IPS DF 4.7 (cell line): ENCODE results near the gene TSPAN32.
"Not testable (repeated sequence)": the region's sequence is repeated elsewhere in the genome, so short reads cannot be mapped to it uniquely, and the experiment has no call there.

Experiments
- DNase-seq: peaks from one replicate; pipeline ENCODE4 v3.0.0-alpha.2; 2013; ENCODE audit warnings: low spot score; ENCODE audit errors: extremely low read depth

The TSPAN32 gene

DNA sequence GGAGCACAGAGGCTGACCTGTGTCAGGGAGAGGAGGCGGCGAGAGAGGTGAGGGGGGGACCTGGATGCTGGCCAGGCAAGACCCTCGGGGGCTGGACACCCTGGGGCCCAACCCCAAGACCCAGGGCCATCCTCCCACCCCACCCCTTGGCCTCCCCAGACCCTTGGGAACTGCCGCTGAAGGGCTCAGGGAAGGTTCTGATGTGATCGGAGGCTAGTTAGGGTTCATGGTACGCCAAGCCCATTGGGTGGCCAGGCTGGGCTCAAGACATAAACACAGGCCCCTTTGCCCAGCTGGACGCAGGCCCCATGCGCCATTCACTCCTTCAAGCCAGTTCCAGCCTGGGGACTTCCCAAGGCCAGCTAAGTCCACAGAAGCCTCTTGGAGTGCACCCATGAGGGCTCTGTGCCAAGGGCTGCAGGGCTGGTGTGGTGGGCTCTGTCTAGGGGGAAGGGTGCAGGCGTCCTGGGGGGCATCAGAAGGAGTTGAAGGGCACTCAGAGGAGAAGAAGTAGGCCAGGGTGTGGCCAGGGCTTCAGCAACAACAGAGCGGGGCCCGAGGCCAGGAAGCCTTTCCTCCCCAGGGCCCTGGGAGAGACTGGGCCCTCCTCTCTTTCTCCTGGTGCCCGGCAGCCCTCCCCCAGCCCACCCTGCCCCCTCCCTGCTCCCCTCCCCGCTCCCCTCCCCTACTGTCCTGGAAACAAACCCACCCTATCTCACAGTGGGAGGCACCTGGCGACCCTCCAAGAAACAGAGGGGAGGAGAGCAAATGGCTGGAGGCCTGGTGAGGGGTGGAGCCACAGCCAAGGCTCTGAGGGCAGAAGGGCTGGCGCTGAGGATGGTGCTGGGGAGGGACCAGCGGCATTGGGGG, 12.9 kb downstream of the TSPAN32 start:
- no peak for DNase-seq

GRCh38 chr11:2315395-2316168, 13.8 kb downstream of the TSPAN32 start:
- no peak for DNase-seq

DNA sequence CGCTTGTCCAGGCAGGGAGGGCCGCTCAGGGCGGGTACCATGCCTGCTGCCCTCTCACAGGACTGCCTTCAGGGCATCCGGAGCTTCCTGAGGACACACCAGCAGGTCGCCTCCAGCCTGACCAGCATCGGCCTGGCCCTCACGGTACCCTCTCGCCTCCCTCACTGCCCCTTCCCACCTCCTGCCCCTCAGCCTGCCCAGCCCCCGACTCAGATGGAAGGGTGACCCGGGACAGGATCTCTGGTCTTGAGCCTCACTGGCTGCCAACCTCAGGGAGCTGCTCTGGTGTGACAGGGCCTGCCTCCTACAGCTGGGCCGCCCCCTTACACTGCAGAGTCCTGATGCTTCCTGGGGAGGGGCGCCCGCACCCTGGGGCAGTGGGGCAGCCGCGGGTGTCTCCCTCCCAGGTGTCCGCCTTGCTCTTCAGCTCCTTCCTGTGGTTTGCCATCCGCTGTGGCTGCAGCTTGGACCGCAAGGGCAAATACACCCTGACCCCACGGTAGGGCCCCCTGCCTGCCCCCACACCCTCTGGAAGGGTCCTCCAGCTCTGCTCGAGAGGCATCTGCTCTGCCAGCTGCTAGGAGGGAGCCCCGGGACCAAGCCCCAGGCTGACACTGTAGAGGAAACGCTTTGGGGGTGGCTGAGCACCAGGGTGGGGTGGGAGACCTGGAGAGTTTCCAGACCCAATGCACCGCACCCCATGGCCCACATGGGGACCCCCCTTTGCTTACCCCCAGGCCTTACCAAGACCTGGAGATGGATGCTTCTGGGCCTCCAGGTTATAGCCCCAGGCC, 14.6 kb downstream of the TSPAN32 start:
- DNase-seq: no peak

GRCh38 chr11:2316963-2317244, 15.1 kb downstream of the TSPAN32 start:
- DNase-seq: no peak

DNA sequence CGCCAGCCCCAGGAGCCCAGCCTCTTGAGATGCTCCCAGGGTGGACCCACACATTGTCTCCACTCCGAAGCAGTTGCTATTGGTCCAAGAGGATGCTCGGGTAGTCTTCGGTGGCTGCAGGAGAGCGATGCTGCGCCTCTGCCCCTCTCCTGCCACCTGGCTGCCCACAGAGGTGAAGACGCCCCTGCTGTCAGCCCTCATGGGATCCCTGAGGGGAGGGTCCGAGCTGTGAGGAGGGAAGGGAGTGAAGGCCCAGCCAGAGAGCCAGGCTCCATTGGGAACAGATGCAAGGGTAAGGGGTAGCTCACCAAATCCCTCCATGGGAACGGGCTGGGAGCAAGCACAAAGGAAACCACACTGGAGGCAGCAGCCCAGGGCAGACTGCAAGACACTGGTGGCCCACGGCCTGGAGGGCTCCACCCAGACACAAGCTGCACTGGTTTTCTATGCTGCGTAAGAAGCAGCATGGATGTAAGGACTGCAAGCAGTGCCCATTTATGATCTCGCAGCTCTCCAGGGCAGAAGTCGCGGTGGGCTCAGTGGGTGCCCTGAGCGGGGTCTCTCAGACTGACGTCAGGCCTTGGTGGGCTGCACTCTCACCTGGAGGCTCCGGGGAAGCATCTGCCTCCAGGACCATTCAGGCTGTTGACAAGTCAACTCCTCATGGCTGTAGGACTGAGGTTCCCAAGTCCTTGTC, 15.7 kb downstream of the TSPAN32 start:
- DNase-seq: no peak

GRCh38 chr11:2318123-2318522, 16.3 kb downstream of the TSPAN32 start:
- no peak for DNase-seq

DNA sequence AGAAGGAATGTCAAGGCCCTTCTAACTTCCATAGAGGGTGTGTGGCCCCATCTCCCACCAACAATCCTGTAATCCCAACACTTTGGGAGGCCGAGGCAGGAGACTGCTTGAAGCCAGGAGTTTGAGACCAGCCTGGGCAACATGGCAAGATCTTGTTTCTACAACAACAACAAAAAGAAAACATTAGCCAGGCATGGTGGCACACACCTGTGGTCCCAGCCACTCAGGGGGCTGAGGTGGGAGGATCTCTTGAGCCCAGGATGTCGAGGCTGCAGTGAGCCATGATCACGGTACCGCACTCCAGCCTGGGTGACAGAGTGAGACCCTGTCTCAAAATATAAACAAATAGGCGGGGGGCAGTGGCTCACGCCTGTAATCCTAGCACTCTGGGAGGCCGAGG, 16.9 kb downstream of the TSPAN32 start:
- no peak for DNase-seq

- no peak for DNase-seq
Measured at GRCh38 chr11:2319791-2320472, 18.1 kb downstream of the TSPAN32 start.

DNA sequence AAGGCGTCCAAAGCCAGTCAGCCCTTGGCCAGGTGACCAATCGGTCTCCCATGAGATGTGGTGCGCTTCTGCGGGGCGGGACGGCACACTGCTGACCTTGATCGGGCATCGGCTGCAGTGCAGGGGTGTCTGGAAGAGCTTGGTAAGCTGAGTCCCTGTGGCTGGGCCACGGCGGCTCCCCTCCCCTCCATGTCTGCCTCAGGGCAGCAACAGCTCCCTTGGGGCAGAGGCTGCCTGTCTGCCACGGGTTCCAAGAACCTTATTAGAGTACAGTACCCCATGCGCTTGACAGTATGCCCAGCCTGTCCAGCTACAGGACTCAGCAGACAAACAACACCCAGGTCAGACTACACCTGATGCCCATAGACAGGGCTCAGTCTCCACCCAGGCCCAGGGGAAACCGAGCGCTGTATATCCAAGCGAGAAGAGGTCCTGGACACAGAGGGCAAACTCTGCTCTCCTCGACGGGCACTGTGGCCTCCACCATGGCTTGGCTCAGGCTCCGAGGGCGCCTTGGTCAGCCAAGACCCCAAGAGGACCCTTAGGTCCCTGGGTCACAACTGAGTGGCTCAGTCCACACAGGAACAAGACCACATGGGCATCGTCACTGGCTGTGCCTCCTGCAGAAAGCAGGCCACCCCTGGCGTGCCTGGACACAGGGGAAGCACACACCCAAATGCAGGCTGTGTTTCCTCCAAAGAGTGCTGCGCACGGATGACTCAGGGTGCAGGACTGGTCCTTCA, 18.9 kb downstream of the TSPAN32 start:
- DNase-seq: no peak

DNA sequence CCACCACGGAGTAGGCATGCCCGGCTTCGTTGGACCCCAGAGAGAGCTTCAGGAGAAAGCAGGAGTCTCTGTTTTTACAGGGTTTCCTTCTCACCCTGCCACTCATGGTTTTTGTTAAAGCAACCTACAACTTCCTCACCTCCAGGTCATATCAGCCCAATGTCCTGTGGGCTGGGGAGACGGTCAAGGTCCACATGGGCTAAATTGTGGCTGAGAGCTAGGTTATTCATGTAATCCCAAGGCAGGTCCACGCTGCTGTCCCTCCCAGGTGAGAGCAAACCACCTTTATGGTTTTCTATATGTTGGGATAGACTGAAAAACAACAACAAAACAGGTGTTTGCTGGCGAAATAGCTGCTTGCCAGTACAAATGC, 19.5 kb downstream of the TSPAN32 start:
- no peak for DNase-seq

- DNase-seq: no peak
Measured at GRCh38 chr11:2325123-2325522, 23.3 kb downstream of the TSPAN32 start.

DNA sequence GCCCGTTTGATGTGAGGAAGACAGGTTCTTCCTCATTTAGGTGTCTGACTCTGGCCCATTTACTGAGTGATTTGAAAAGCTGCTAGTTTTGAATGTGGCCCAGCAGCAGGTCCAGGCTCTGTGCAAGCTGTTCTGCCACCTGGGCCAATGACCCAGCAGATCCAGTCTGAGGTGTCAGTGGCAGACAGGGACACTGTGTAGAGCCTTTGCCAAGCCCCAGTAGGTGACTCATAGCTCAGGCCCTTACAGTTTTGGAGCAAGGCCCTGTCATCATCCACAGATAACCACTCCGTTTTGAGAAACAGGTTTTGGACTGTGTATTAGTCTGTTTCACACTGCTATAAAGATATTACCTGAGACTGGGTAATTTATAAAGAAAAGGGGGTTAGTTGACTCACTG, 23.9 kb downstream of the TSPAN32 start:
- DNase-seq: no peak

- no peak for DNase-seq
Measured at GRCh38 chr11:2327032-2327431, 25.2 kb downstream of the TSPAN32 start.

DNA sequence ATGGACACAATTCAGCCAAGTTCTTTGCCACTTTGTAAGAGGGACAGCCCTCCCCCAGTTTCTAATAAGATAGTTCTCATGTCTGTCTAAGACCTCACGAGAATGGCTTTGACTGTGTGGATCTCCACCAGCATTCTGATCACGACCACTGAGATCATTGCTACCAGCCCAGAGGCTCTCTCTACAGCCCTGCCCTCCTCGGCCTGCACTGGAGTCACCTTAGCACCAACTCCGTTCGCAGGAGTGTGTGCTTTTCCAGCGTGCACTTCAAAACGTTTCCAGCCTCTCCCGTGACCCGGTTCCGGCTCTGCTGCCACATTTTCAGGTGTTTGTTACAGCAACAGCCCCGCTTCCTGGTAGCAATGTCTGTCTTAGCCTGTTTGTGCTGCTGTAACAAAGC, 26.2 kb downstream of the TSPAN32 start:
- DNase-seq: no peak

GRCh38 chr11:2328656-2329354, 27.0 kb downstream of the TSPAN32 start:
- no peak for DNase-seq

DNA sequence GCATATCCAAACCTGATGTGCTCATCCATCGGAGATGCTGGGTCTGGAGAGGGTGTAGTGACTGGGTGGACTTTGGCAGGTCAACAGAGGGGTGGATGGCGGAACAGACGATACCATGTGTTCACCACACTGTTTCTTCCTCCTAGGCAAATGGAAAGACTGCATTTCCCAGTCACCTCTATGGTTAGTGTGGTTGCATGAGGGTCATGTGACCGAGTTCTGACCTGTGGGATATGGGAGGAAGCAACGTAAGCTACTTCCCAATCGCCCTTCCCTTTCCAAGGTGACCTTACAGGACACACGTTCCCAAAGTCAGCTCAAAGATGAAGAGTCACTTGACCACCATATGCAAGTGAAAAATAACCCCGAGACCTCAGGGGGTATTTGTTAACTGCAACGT, 27.7 kb downstream of the TSPAN32 start:
- DNase-seq: no peak

DNA sequence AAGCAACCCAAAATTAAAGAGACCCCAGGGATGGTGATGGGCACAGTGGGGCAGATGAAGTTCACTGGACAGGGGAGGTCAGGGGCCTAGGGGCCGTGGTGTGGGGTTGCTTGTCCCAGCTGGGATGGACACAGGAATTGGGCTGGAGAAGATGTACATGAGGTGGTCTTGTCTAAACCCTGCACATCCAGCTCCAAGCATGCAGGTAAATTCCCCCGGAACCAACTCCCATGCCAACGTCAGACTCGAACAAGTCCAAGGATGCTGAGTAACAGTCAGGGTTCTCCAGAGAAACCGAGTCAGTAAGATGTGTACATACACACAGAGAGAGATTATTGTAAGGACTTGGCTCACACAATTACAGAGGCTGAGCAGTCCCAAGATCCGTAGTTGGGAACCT, 28.9 kb downstream of the TSPAN32 start:
- DNase-seq: no peak

DNA sequence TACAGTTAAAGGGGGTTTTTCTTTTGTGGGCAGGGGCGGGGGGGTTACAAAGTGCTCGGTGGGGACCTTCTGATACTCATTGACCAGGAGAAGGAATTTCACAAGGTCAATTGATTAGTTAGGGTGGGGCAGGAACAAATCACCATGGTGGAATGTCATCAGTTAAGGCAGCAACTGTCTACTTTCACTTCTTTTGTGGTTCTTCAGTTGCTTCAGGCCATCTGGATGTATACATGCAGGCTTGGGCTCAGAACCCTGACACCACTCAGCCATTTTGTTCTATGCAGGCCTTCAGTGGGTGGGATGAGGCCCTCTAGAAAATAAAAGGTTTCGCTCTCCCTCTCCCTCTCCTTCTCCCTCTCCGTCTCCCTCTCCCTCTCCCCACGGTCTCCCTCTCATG, 29.6 kb downstream of the TSPAN32 start:
- no peak for DNase-seq

- DNase-seq: not testable (repeated sequence)
Measured at GRCh38 chr11:2332569-2332968, 30.8 kb downstream of the TSPAN32 start.
